Measurements from ENCODE around the gene SGK2.
A peak's percentile ranks its signal among the peaks of the same experiment; 100 is the strongest.

Gene SGK2

GRCh38 chr20:43558412-43559146 is at the start of gene SGK2:
SGK2 (plus strand) TSS chr20:43559027; CDS start chr20:43566496, 7,469 bp downstream.
- no peak for DNase-seq

GRCh38 chr20:43511879-43512278 is 46.9 kb upstream of the SGK2 start:
- no peak for DNase-seq

DNA sequence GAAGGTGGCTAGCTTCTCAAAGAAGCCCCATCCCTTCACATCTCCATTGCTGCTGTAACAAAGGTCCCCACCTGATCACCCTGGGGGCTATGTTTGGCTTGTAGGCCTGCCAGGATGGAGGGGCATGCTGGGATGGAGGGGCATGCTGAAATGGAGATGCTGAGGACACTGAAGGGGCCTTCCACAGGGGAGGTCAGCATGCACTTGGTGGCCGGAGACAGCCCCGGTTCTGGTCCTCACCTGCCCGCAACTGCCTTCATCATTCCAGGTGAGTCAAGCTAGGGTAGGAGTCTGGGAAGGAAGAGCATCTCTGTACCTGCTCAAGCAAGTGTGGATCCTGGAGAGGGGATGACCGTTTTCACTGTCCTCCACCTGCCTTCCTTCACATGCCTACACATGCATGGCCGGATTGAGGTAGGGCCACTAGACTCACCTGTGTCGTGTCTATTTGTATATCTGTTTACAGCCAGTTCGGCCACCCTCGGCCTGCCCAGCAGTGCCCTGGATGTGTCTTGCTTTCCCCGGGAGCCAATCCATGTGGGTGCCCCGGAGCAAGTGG is 45.4 kb upstream of the SGK2 start:
- no peak for DNase-seq

DNA sequence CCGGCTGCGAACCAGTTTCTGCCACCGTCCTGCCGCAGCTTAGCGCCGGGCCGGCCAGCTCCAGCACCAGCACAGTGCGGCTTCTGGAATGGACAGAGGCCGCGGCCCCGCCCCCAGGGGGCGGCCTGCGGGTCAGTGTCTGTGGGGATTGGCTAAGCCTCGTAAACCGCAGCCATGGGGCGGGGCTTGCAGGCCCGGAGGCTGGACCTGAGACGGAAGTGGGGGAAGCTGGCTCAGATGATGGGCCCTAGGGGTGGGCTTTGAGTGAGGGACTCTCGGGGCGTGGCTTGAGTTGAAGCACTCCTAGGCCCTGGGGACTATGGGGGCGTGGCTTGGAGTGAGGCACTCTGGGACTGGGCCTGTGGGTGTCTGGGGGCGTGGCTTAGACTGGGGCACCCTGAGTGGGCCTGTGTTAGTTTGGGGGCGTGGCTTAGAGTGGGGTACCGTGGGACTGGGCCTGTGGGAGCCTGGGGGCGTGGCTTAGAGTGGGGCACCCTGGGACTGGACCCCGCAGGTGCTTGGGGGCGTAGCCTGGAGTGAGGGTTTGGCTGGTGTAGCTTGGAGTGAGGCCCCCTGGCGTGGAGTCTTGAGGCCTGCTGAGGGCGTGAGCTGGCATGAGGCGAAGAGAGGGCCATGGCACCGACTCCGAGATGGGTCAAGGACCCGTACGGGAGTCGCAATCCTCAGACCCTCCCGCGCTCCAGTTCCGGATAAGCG is 44.7 kb upstream of the SGK2 start:
- peak; percentile 81 to 91 (median 85) for DNase-seq

GRCh38 chr20:43514648-43514999 is 44.2 kb upstream of the SGK2 start:
- no peak for DNase-seq

- DNase-seq = no peak
Observed at GRCh38 chr20:43515628-43516027, 43.2 kb upstream of the SGK2 start.

- DNase-seq = no peak
Observed at GRCh38 chr20:43516251-43516824, 42.5 kb upstream of the SGK2 start.

- no peak for DNase-seq
Observed at GRCh38 chr20:43520074-43520630, 38.7 kb upstream of the SGK2 start.

DNA sequence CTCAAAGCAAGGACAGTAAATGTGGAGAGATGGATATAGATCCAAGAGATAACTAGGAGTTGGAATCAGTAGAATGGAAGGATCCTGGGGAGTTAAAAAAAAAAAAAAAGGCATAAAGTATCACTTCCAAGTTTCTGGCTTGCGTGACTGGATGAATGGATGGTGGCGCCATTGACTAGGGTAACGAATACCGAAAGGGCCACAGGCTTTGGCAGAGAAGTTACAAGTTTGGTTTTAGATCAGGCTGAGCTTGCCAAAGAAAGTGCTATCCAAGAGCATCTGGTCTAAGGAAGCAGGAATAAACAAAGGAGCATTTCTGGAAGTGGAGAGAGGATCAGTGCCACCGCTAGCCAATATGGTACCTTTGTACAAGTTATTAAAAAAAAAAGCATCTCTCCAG is 33.8 kb upstream of the SGK2 start:
- no peak for DNase-seq

- DNase-seq = no peak
Observed at GRCh38 chr20:43528258-43528875, 30.5 kb upstream of the SGK2 start.

DNA sequence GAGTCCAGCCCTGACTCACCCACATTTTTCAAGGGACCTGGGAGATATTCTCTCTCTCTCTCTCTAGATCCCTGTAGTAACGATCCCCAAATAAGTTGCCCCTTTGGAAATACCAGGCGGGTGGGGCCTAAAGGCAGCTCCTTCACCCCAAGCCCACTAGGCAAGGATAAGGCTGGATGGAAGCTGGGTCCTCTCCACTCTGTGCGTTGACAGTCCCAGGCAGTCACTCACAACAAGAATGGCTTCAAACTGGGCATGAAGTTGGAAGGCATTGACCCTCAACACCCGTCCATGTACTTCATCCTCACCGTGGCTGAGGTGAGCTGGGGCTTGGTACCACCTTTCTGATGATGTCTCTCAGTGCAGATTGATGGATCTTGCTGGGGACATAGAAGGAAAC is 29.8 kb upstream of the SGK2 start:
- DNase-seq = no peak

- DNase-seq = no peak
Observed at GRCh38 chr20:43529457-43530153, 29.2 kb upstream of the SGK2 start.

- no peak for DNase-seq
Observed at GRCh38 chr20:43530321-43531090, 28.3 kb upstream of the SGK2 start.

GRCh38 chr20:43531091-43531443 is 27.8 kb upstream of the SGK2 start:
- no peak for DNase-seq

DNA sequence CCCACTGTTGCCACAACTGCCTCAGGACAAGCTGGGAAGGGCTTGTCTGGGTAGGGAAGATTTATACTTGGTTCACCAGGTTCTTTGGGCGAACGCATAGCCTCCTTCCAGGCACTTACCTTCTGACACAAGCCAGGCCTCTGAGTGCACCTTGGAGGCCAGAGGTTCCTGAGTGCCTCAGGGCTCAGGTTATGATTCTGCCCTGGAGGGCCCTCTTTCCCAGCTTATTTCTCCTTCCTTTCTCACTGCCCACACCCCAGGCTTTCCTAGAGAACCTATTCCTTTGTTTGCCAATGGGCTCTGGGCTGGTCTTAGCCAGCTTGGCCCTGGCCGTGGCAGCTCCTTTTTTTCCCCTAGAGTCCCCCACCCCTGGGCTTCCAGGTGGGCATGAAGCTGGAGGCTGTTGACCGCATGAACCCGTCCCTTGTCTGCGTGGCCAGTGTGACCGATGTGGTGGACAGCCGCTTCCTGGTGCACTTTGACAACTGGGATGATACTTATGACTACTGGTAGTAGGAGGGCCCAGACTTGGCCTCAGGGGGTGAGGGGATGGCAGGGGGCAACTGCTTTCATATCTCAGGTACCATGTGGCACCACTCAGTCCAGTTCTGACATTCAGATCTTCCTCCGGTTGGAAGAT is 26.3 kb upstream of the SGK2 start:
- no peak for DNase-seq

- no peak for DNase-seq
Observed at GRCh38 chr20:43533060-43533459, 25.8 kb upstream of the SGK2 start.

- DNase-seq = no peak
Observed at GRCh38 chr20:43534016-43534415, 24.8 kb upstream of the SGK2 start.

DNA sequence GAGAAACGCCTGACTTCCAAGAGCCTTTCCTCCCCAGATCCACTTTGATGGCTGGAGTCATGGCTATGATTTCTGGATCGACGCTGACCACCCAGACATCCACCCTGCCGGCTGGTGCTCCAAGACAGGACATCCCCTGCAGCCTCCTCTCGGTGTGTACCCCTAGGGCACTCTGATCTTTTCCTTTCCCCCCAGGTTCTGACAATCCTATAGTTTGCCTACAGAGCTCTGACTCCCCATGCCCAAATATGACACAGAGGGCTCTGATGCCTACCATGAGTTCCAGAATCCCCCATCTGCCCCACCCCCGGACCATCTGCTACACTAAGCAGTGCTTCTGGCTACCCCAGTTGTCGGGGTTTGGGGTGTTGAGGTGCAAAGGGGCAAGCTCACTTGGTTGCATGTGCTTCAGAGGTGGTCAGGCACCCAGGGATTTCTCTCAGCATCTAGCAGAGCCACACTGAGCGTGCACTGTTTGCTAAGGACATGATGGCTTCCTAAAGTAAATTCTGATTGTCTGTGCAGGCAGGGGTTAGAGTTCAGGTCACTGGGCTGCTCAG is 24.0 kb upstream of the SGK2 start:
- no peak for DNase-seq

DNA sequence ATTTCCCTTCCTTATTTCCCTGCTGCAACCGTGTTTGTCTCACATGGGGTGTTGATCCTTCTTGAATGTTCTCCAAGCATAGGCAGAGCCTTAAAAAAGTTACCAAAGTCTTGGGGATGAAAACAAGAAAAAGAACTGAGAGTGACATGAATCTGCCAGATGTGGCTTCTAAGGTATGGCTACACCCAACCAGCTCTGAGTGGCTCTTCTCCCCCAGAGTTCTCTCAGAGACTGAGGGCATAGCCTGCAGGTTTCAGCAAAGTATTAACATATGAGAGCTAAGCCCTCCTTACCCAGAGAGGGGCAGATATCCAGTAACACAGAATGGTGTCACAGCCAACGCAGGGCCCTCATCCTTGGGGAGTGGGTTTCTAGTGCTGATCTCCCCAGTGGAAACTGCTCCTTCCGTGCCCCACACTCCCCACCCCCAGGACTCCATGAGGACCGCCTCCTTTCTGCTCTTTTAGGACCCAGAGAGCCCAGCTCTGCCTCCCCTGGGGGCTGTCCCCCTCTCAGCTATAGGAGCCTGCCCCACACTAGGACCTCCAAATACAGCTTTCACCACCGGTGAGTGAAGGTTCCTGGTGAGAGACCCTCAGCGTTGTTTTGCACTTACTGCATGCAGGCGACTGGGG is 23.3 kb upstream of the SGK2 start:
- no peak for DNase-seq

DNA sequence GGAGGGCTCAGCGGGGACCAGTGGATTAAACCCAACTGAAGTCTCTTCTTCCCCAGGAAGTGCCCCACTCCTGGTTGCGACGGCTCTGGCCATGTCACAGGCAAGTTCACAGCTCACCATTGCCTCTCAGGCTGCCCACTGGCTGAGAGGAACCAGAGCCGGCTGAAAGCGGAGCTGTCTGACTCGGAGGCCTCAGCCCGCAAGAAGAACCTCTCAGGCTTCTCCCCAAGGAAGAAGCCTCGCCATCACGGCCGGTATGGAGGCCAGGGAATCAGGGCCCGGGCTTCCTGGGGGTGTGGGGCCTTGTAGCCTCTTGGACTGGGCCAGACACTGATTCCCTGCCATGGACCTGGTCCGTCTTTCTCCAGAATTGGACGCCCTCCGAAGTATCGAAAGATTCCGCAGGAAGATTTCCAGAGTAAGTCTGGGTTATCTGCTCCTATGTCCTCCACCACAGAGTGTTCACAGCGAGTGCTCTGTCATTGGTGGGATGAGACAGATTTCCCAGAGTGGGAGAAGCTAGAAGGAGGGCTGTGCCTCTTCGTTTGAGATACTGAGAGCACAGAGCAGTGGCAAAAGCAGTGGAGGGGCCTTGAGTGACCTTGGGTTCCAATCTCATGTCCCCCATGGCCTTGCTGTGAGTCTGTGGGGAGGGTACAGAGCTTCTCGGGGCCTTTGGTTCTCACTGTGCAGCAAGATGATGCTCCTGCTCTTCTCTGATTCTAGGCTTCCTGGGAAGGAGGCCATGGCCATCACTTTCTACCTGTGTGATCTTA is 22.6 kb upstream of the SGK2 start:
- DNase-seq = no peak
